HepG2 (cell line): Measurements from ENCODE around the gene EMC8. TPM values are rescaled to one million over a fixed set of nuclear protein-coding genes. Genes with fewer than 3 reads are reported as not detected.
A peak's percentile ranks its signal among the peaks of the same experiment; 100 is the strongest.

ENCODE experiments used
- ARID3A ChIP-seq: IDR thresholded peaks from 2 replicates; pipeline ENCODE4 v1.6.1; 2012; ENCODE audit warnings: low read depth, low read length, improper control_type of control experiment
- E2F2 ChIP-seq: sonication (generic); formaldehyde crosslinking; IDR thresholded peaks from 2 replicates; pipeline ENCODE4 v1.4.0; 2020; ENCODE audit warnings: missing genetic modification reagents, borderline replicate concordance
- GRHL1 ChIP-seq: sonication (generic); formaldehyde crosslinking; conservative IDR thresholded peaks from 2 replicates; pipeline ENCODE4 v1.8.0; 2022; ENCODE audit warnings: missing genetic modification reagents
- GTF3A ChIP-seq: sonication (generic); formaldehyde crosslinking; conservative IDR thresholded peaks from 2 replicates; pipeline ENCODE4 v1.4.0; 2020; ENCODE audit warnings: mild to moderate bottlenecking, missing genetic modification reagents
- MEIS2 ChIP-seq: sonication (generic); formaldehyde crosslinking; IDR thresholded peaks from 2 replicates; pipeline ENCODE4 v1.9.0; 2021; ENCODE audit warnings: mild to moderate bottlenecking, missing genetic modification reagents
- NCOA2 ChIP-seq: sonication (generic); formaldehyde crosslinking; IDR thresholded peaks from 2 replicates; pipeline ENCODE4 v1.8.0; 2022; ENCODE audit warnings: inconsistent platforms
- NFYB ChIP-seq: sonication (generic); formaldehyde crosslinking; IDR thresholded peaks from 2 replicates; pipeline ENCODE4 v1.4.0; 2020; ENCODE audit warnings: missing genetic modification reagents
- RFXAP ChIP-seq: sonication (generic); formaldehyde crosslinking; IDR thresholded peaks from 2 replicates; pipeline ENCODE4 v1.4.0; 2020; ENCODE audit warnings: missing genetic modification reagents, borderline replicate concordance
- SIN3B ChIP-seq: fragments of 150-350 bp; IDR thresholded peaks from 2 replicates; pipeline ENCODE4 v1.6.1; 2014; ENCODE audit warnings: low read length
- SNRNP70 ChIP-seq: fragments of 200-400 bp; formaldehyde crosslinking; IDR thresholded peaks from 2 replicates; pipeline ENCODE4 v1.6.1; 2017; ENCODE audit warnings: mild to moderate bottlenecking, low read depth, low read length, moderate library complexity
- TOPORS ChIP-seq: sonication (generic); formaldehyde crosslinking; IDR thresholded peaks from 2 replicates; pipeline ENCODE4 v1.8.0; 2023; ENCODE audit warnings: mild to moderate bottlenecking, missing genetic modification reagents
- U2AF1 ChIP-seq: fragments of 200-400 bp; formaldehyde crosslinking; optimal IDR thresholded peaks from 2 replicates; pipeline ENCODE3; 2017; ENCODE audit warnings: mild to moderate bottlenecking, low read depth, low read length
- ZBTB26 ChIP-seq: IDR thresholded peaks from 2 replicates; pipeline ENCODE4 v1.6.1; 2016; ENCODE audit warnings: missing compliant biosample characterization, missing genetic modification reagents, borderline replicate concordance
- ZBTB49 ChIP-seq: sonication (generic); formaldehyde crosslinking; IDR thresholded peaks from 2 replicates; pipeline ENCODE4 v1.4.0; 2020; ENCODE audit warnings: missing genetic modification reagents, borderline replicate concordance
- ZKSCAN5 ChIP-seq: sonication (generic); formaldehyde crosslinking; IDR thresholded peaks from 2 replicates; pipeline ENCODE4 v1.5.1; 2020; ENCODE audit warnings: mild to moderate bottlenecking, missing genetic modification reagents
- ZNF468 ChIP-seq: sonication (generic); formaldehyde crosslinking; IDR thresholded peaks from 2 replicates; pipeline ENCODE4 v1.8.0; 2022; ENCODE audit warnings: mild to moderate bottlenecking, moderate library complexity, missing genetic modification reagents
- ZNF562 ChIP-seq: sonication (generic); formaldehyde crosslinking; IDR thresholded peaks from 2 replicates; pipeline ENCODE4 v1.8.0; 2022; ENCODE audit warnings: missing genetic modification reagents, borderline replicate concordance
- ZNF598 ChIP-seq: sonication (generic); formaldehyde crosslinking; IDR thresholded peaks from 2 replicates; pipeline ENCODE4 v1.5.1; 2020; ENCODE audit warnings: mild to moderate bottlenecking, missing genetic modification reagents, borderline replicate concordance
- ZNF678 ChIP-seq: sonication (generic); formaldehyde crosslinking; IDR thresholded peaks from 2 replicates; pipeline ENCODE4 v1.4.0; 2020; ENCODE audit warnings: mild to moderate bottlenecking, missing genetic modification reagents
- ZNF761 ChIP-seq: sonication (generic); formaldehyde crosslinking; conservative IDR thresholded peaks from 2 replicates; pipeline ENCODE4 v1.4.0; 2020; ENCODE audit warnings: mild to moderate bottlenecking, missing genetic modification reagents
- ZSCAN20 ChIP-seq: sonication (generic); formaldehyde crosslinking; IDR thresholded peaks from 2 replicates; pipeline ENCODE4 v1.4.0; 2020; ENCODE audit warnings: missing genetic modification reagents, mild to moderate bottlenecking, borderline replicate concordance
- polyA plus RNA-seq, 8 experiments: library from polyadenylated mRNA; depleted of rRNA in 3 of 8; stranded (reverse) in 7 of 8; unstranded in 1 of 8; fragments of >200 nt; fragmentation: Illumina TruSeq in 4 of 8; extraction: Trizol in 4 of 8; gene quantifications; 2 replicates each; pipeline versions ENCODE4 v1.2.1 to v1.2.3, GENCODE V29; 2011 to 2016; ENCODE audit warnings: low read depth in 4 of 8, missing spikeins in 1 of 8, mixed read lengths in 1 of 8; ENCODE audit not compliant: insufficient read depth in 1 of 8
- total RNA-seq, 5 experiments: library from RNA; depleted of rRNA; stranded (reverse); fragments of >200 nt; fragmentation: Illumina TruSeq; extraction: Trizol; gene quantifications; 2 replicates each; pipeline ENCODE4 v1.2.3, GENCODE V29; 2016; ENCODE audit warnings: low read depth in 1 of 5

EMC8 gene
- total and polyA plus RNA-seq, 2 of the 13 experiments (the other 11 are each of a cell fraction or from before 2014, with no cell fraction given) = 55.0 to 76.0 TPM

GRCh38 chr16:85821390-85822135 lies 22.2 kb upstream of the EMC8 start (continued):
- no peak for TF ChIP-seq SIN3B
- no peak for TF ChIP-seq ZSCAN20
- TF ChIP-seq MEIS2 (CRISPR knock-in tag) = no peak
- TF ChIP-seq SNRNP70 = no peak
- no peak for TF ChIP-seq GRHL1 (CRISPR knock-in tag)
- TF ChIP-seq NCOA2 (CRISPR knock-in tag) = 0 out of 2 replicates have a peak, but pooled peaks have one; percentile 18
- no peak for TF ChIP-seq ZNF598 (CRISPR knock-in tag)
- TF ChIP-seq ARID3A = no peak
- no peak for TF ChIP-seq ZNF761
- TF ChIP-seq ZNF678 (CRISPR knock-in tag) = no peak
- TF ChIP-seq NFYB (CRISPR knock-in tag) = no peak
- TF ChIP-seq U2AF1 = no peak
- no peak for TF ChIP-seq ZBTB49 (CRISPR knock-in tag)
- no peak for TF ChIP-seq GTF3A (CRISPR knock-in tag)
- TF ChIP-seq ZKSCAN5 (CRISPR knock-in tag) = no peak
- no peak for TF ChIP-seq ZNF562
- TF ChIP-seq ZBTB26 (CRISPR knock-in tag) = no peak
- no peak for TF ChIP-seq RFXAP (CRISPR knock-in tag)
- TF ChIP-seq E2F2 (CRISPR knock-in tag) = no peak
- no peak for TF ChIP-seq ZNF468 (CRISPR knock-in tag)
- no peak for TF ChIP-seq TOPORS
